Activated CD4-positive, alpha-beta T cell treated with anti-CD3 and anti-CD28 coated beads, Interleukin-2, amount 50 U/mL, for 48 hours (primary cell): Measurements from ENCODE around the gene RFC4.

Experiments used
- DNase-seq, 2 experiments: peaks; one replicate each; pipeline ENCODE4 v3.0.0-alpha.2; 2020

Gene RFC4

GRCh38 chr3:186785495-186786018, 20.7 kb downstream of the RFC4 start:
- no peak for DNase-seq

- DNase-seq: no peak
Measured at GRCh38 chr3:186784820-186785494, 21.3 kb downstream of the RFC4 start.

- DNase-seq: peak; percentile 71 to 77
Measured at GRCh38 chr3:186783731-186784515, 22.4 kb downstream of the RFC4 start.

- peak; percentile 88 to 91 for DNase-seq
Measured at GRCh38 chr3:186783058-186783730, 23.1 kb downstream of the RFC4 start, which contains the start of gene EIF4A2. Gene EIF4A2 (plus strand): TSS chr3:186783577. CDS start chr3:186783611, 34 bp downstream.

GRCh38 chr3:186782542-186783057, 23.7 kb downstream of the RFC4 start:
- no peak for DNase-seq

GRCh38 chr3:186779204-186779603, 27.1 kb downstream of the RFC4 start:
- no peak for DNase-seq

GRCh38 chr3:186775999-186776398, 30.3 kb downstream of the RFC4 start:
- DNase-seq: no peak

- peak; percentile 74 to 81 for DNase-seq
Measured at GRCh38 chr3:186772701-186773417, 33.4 kb downstream of the RFC4 start.

GRCh38 chr3:186772281-186772694, 34.0 kb downstream of the RFC4 start:
- no peak for DNase-seq

GRCh38 chr3:186760897-186761447, 45.3 kb downstream of the RFC4 start:
- DNase-seq: no peak

- DNase-seq: no peak
Measured at GRCh38 chr3:186760141-186760833, 46.0 kb downstream of the RFC4 start.

- no peak for DNase-seq
Measured at GRCh38 chr3:186759231-186759930, 46.9 kb downstream of the RFC4 start.

- DNase-seq: no peak
Measured at GRCh38 chr3:186757686-186758220, 48.5 kb downstream of the RFC4 start.

GRCh38 chr3:186757214-186757613, 49.1 kb downstream of the RFC4 start:
- DNase-seq: no peak

- no peak for DNase-seq
Measured at GRCh38 chr3:186754871-186755270, 51.4 kb downstream of the RFC4 start.

- DNase-seq: no peak
Measured at GRCh38 chr3:186754006-186754405, 52.3 kb downstream of the RFC4 start.

GRCh38 chr3:186751480-186751879, 54.8 kb downstream of the RFC4 start:
- DNase-seq: no peak

GRCh38 chr3:186750316-186750715, 56.0 kb downstream of the RFC4 start:
- no peak for DNase-seq

GRCh38 chr3:186746008-186746407, 60.3 kb downstream of the RFC4 start:
- no peak for DNase-seq

GRCh38 chr3:186743666-186744065, 62.6 kb downstream of the RFC4 start:
- DNase-seq: no peak
